K562 (cell line): Measurements from ENCODE around the gene MS4A18. TPM values are rescaled to one million over a fixed set of nuclear protein-coding genes. Genes with fewer than 3 reads are reported as not detected.

Experiments used
- ATAC-seq: fragments of 200-7000 bp; cut with Tn5 transposase; 3 replicates; pipeline ENCODE4 v1.9.1; 2020; ENCODE audit warnings: moderate library complexity
- BruUV-seq: library from RNA; stranded (reverse); fragments of 400-500 nt; replicated peaks from 2 replicates; lab custom pipeline; 2021; lab: Mats Ljungman, UMichigan
- CTCF ChIA-PET: fragments of 300-600 bp; formaldehyde crosslinking; extraction: SDS; loops from one replicate; lab custom pipeline; 2021; ENCODE audit warnings: low intra/inter-chr PET ratio; lab: Yijun Ruan, JAX
- POLR2A ChIA-PET: fragments of 300-600, 350-650 bp; sonication (Branson Sonifier 250); formaldehyde crosslinking; extraction: SDS; loops from one replicate; lab custom pipeline; 2021; ENCODE audit warnings: antibody characterized with exemption, inconsistent platforms; lab: Yijun Ruan, JAX
- DNase-seq, 4 experiments: peaks; one replicate each; pipeline versions ENCODE4 v3.0.0 to v3.0.0-alpha.2; 2011 to 2018; ENCODE audit warnings: low spot score in 3 of 4, mixed read lengths in 3 of 4; ENCODE audit errors: extremely low read depth in 1 of 4
- FAIRE-seq: peaks from 2 replicates; lab custom pipeline; 2011; peaks lifted over from hg19 to GRCh38; lab: Jason Lieb, UNC
- H2AFZ ChIP-seq: 2 replicates; pipeline ENCODE4 v1.6.0; 2011; ENCODE audit warnings: low read depth, low read length, control low read depth, inconsistent platforms
- H3K27ac ChIP-seq: fragments of 200-600 bp; 3 replicates; pipeline ENCODE4 v1.8.0; 2011; ENCODE audit warnings: low read depth, mild to moderate bottlenecking, control low read depth, inconsistent platforms, low read length, moderate library complexity, mixed read lengths; ENCODE audit errors: extremely low read depth
- H3K27me3 ChIP-seq, 2 experiments: fragments of 300-600 bp in 1 of 2; 2 replicates in 1 of 2; 3 replicates in 1 of 2; pipeline versions ENCODE4 v1.6.0 to v1.8.0; 2011; ENCODE audit warnings: inconsistent platforms in 2 of 2, low read length in 2 of 2, mild to moderate bottlenecking in 1 of 2, mixed read lengths in 1 of 2, moderate library complexity in 1 of 2; ENCODE audit not compliant: control insufficient read depth in 2 of 2, insufficient read depth in 2 of 2
- H3K36me3 ChIP-seq: fragments of 300-600 bp; 3 replicates; pipeline ENCODE4 v1.8.0; 2011; ENCODE audit warnings: mild to moderate bottlenecking, low read length, inconsistent platforms; ENCODE audit not compliant: control insufficient read depth, insufficient read depth
- H3K4me1 ChIP-seq, 2 experiments: fragments of 200-600 bp in 1 of 2; replicated peaks in 1 of 2; 2 replicates in 1 of 2; 3 replicates in 1 of 2; pipeline versions ENCODE4 v1.5.1 to v1.8.0; 2011; ENCODE audit warnings: inconsistent platforms in 2 of 2, low read length in 2 of 2, mild to moderate bottlenecking in 1 of 2, mixed read lengths in 1 of 2, moderate library complexity in 1 of 2; ENCODE audit not compliant: control insufficient read depth in 2 of 2, insufficient read depth in 2 of 2
- H3K4me2 ChIP-seq: 2 replicates; pipeline ENCODE4 v1.6.1; 2011; ENCODE audit warnings: low read length, control low read depth, inconsistent platforms, mixed read lengths; ENCODE audit not compliant: insufficient read depth
- H3K4me3 ChIP-seq: fragments of 200-600 bp; sonication (generic), shearing (Covaris generic); 2 replicates; pipeline ENCODE4 v1.5.1; 2016; ENCODE audit warnings: control low read depth, inconsistent platforms
- H3K79me2 ChIP-seq: fragments of 200-600 bp; 3 replicates; pipeline ENCODE4 v1.8.0; 2011; ENCODE audit warnings: low read length, inconsistent platforms; ENCODE audit not compliant: control insufficient read depth, insufficient read depth
- H3K9ac ChIP-seq, 2 experiments: 2 replicates each; pipeline versions ENCODE4 v1.6.0 to v1.6.1; 2011; ENCODE audit warnings: low read depth in 2 of 2, low read length in 2 of 2, control low read depth in 1 of 2, inconsistent platforms in 1 of 2, mild to moderate bottlenecking in 1 of 2, mixed read lengths in 1 of 2; ENCODE audit not compliant: insufficient read depth in 1 of 2
- H3K9me1 ChIP-seq: one replicate; pipeline ENCODE4 v1.6.0; 2011; ENCODE audit warnings: inconsistent platforms, mild to moderate bottlenecking, low read length, moderate library complexity; ENCODE audit not compliant: control insufficient read depth, insufficient read depth
- H3K9me3 ChIP-seq: replicated peaks from 2 replicates; pipeline ENCODE4 v1.5.1; 2011; ENCODE audit warnings: low read depth, low read length, inconsistent platforms; ENCODE audit not compliant: control insufficient read depth, insufficient read depth
- H4K20me1 ChIP-seq: replicated peaks from 2 replicates; pipeline ENCODE4 v1.6.1; 2011; ENCODE audit warnings: low read length, inconsistent platforms, mixed read lengths; ENCODE audit not compliant: control insufficient read depth, insufficient read depth
- ADNP ChIP-seq: fragments of 200-800 bp; sonication (Bioruptor generic); IDR thresholded peaks from 2 replicates; pipeline ENCODE4 v1.6.1; 2016; ENCODE audit warnings: missing genetic modification characterization, missing compliant biosample characterization
- CUX1 ChIP-seq: fragments of 200-800 bp; sonication (Bioruptor generic); IDR thresholded peaks from 2 replicates; pipeline ENCODE4 v1.6.1; 2016; ENCODE audit warnings: missing genetic modification characterization, missing compliant biosample characterization
- DIDO1 ChIP-seq: fragments of 450-650 bp; IDR thresholded peaks from 2 replicates; pipeline ENCODE4 v1.6.1; 2016; ENCODE audit warnings: low read depth, missing biosample characterization, missing genetic modification characterization
- HMG20A ChIP-seq: fragments of 450-650 bp; formaldehyde crosslinking; conservative IDR thresholded peaks from 2 replicates; pipeline ENCODE4 v1.4.0; 2020; ENCODE audit warnings: mild to moderate bottlenecking, mixed read lengths
- LARP7 ChIP-seq: fragments of 450-650 bp; IDR thresholded peaks from 2 replicates; pipeline ENCODE4 v1.6.1; 2016
- MEF2A ChIP-seq: IDR thresholded peaks from 2 replicates; pipeline ENCODE4 v1.6.1; 2011; ENCODE audit warnings: low read depth, mild to moderate bottlenecking, low read length, moderate library complexity; ENCODE audit not compliant: control insufficient read depth
- MXD1 ChIP-seq: fragments of 250-450 bp; sonication (Bioruptor Pico); IDR thresholded peaks from 2 replicates; pipeline ENCODE4 v1.8.0; 2021; ENCODE audit warnings: borderline replicate concordance, mild to moderate bottlenecking, moderate library complexity; ENCODE audit not compliant: poor library complexity, severe bottlenecking
- POLR2AphosphoS5 ChIP-seq: IDR thresholded peaks from 2 replicates; pipeline ENCODE4 v1.6.1; 2011; ENCODE audit warnings: mild to moderate bottlenecking, low read depth, low read length, moderate library complexity; ENCODE audit not compliant: control insufficient read depth, insufficient read depth
- RFX5 ChIP-seq: IDR thresholded peaks from 2 replicates; pipeline ENCODE4 v1.6.1; 2011; ENCODE audit warnings: low read depth, mild to moderate bottlenecking, improper control_type of control experiment, low read length
- SMAD3 ChIP-seq: fragments of 450-650 bp; formaldehyde crosslinking; conservative IDR thresholded peaks from 2 replicates; pipeline ENCODE4 v1.4.0; 2020; ENCODE audit warnings: mild to moderate bottlenecking
- SRSF3 ChIP-seq: fragments of 200-400 bp; formaldehyde crosslinking; IDR thresholded peaks from 2 replicates; pipeline ENCODE4 v1.6.1; 2016; ENCODE audit warnings: mild to moderate bottlenecking, low read length, moderate library complexity; ENCODE audit not compliant: insufficient read depth
- SUPT5H ChIP-seq: fragments of 450-650 bp; IDR thresholded peaks from 2 replicates; pipeline ENCODE4 v1.6.1; 2016
- TBP ChIP-seq: optimal IDR thresholded peaks from 2 replicates; pipeline ENCODE3; 2011; ENCODE audit warnings: low read depth, low read length, improper control_type of control experiment
- ZNF134 ChIP-seq: fragments of 250-450 bp; sonication (Bioruptor Pico); conservative IDR thresholded peaks from 2 replicates; pipeline ENCODE4 v1.4.0; 2020
- ZNF217 ChIP-seq: sonication (generic); formaldehyde crosslinking; IDR thresholded peaks from 2 replicates; pipeline ENCODE4 v1.8.0; 2022; ENCODE audit warnings: mild to moderate bottlenecking, missing genetic modification reagents
- ZNF655 ChIP-seq: fragments of 250-450 bp; sonication (Bioruptor Pico); IDR thresholded peaks from 2 replicates; pipeline ENCODE4 v1.5.0; 2021
- ZNF778 ChIP-seq: fragments of 450-650 bp; formaldehyde crosslinking; IDR thresholded peaks from 2 replicates; pipeline ENCODE4 v1.4.0; 2020; ENCODE audit warnings: mild to moderate bottlenecking, moderate library complexity
- WGBS: fragments of 100-300 bp; shearing (Covaris generic); methylation state at CpG from one replicate; pipeline ENCODE4 v1.1.6; 2016; ENCODE audit warnings: low coverage, mixed read lengths; ENCODE audit not compliant: insufficient coverage; ENCODE audit errors: missing lambda C conversion rate; 5-methylcytosine and 5-hydroxymethylcytosine counted together
- in situ Hi-C: fragments of 300-500 bp; cut with MboI; formaldehyde crosslinking; loops from 4 replicates; pipeline ENCODE4 v1.15.0; 2018; ENCODE audit warnings: inconsistent platforms, mixed read lengths
- intact Hi-C: fragments of 100-400 bp; cut with micrococcal nuclease; formaldehyde crosslinking; loops from 2 replicates; pipeline ENCODE4 v1.14.2; 2022
- polyA plus RNA-seq, 8 experiments: library from polyadenylated mRNA; depleted of rRNA in 4 of 8; stranded (reverse) in 5 of 8; unstranded in 3 of 8; fragments of >200 nt; fragmentation: Nextera tagmentation in 2 of 8; fragmentation: Illumina TruSeq in 1 of 8; extraction: Ambion mirVana in 2 of 8; extraction: Trizol in 1 of 8; gene quantifications; 2 replicates each; pipeline versions ENCODE4 v1.2.1 to v1.2.3, GENCODE V29; 2011 to 2014; ENCODE audit warnings: inconsistent platforms in 1 of 8, missing spikeins in 1 of 8
- total RNA-seq, 7 experiments: library from RNA; depleted of rRNA in 6 of 7; stranded (reverse); fragments of >200 nt in 6 of 7; fragmentation: Illumina TruSeq in 2 of 7; extraction: Trizol in 2 of 7; gene quantifications; 2 replicates each; pipeline versions ENCODE4 v1.2.1 to v1.2.3, GENCODE V29; 2011 to 2021; ENCODE audit warnings: low replicate concordance in 1 of 7

The MS4A18 gene
- total and polyA plus RNA-seq, 9 of the 15 experiments (the other 6 are each of a cell fraction or from before 2014, with no cell fraction given), result not detected

- no peak for TF ChIP-seq CUX1 (CRISPR knock-in tag)
These were observed 16.9 kb downstream of the MS4A18 start (continued) for GRCh38 chr11:60741421-60741820.

- no peak overlapping the region for H3K4me2 ChIP-seq
- no peak for FAIRE-seq
- H3K9ac ChIP-seq, result no peak overlapping the region
- no peak overlapping the region for H2AFZ ChIP-seq
- H3K9me1 ChIP-seq, result no peaks in the 10 kb centered on the region
- H3K9me3 ChIP-seq, result no peaks in the 10 kb centered on the region
- H3K79me2 ChIP-seq, result no peaks in the 10 kb centered on the region
- WGBS, result 0% methylated on average over 1 of the region's 1 CpG
- ChIA-PET POLR2A (no interaction called here), CTCF (no interaction called here)
- no peak overlapping the region for H3K4me3 ChIP-seq
- peaks cover 5 to 22% of the 10 kb centered on the region in 2 experiments; a peak in 3 of 5 replicates for H3K27me3 ChIP-seq
- in situ Hi-C loops, result no loop called here
- intact Hi-C loops, result no loop called here
- no peaks in the 10 kb centered on the region for H3K4me1 ChIP-seq
- H3K27ac ChIP-seq, result no peak overlapping the region
- ATAC-seq, result no peak
- TF ChIP-seq ZNF655 (CRISPR knock-in tag) (no peak), ZNF217 (CRISPR knock-in tag) (no peak), SUPT5H (no peak), POLR2AphosphoS5 (no peak), DIDO1 (no peak), SMAD3 (CRISPR knock-in tag) (no peak), SRSF3 (no peak), ZNF778 (CRISPR knock-in tag) (no peak), ZNF134 (CRISPR knock-in tag) (no peak), ADNP (tag) (no peak), LARP7 (no peak), MEF2A (no peak), MXD1 (CRISPR knock-in tag) (no peak), TBP (no peak), HMG20A (CRISPR knock-in tag) (no peak), RFX5 (no peak)
- no peaks in the 10 kb centered on the region for H4K20me1 ChIP-seq
- no peak for DNase-seq
- no peaks in the 10 kb centered on the region for H3K36me3 ChIP-seq
- BruUV-seq, result no TSS peak
These were observed 18.5 kb downstream of the MS4A18 start for GRCh38 chr11:60743058-60743457.
